H9 (cell line): ENCODE data around the gene ATXN10. TPM values are rescaled to one million over a fixed set of nuclear protein-coding genes. Genes with fewer than 3 reads are reported as not detected.

Experiments
- DNase-seq: peaks from one replicate; pipeline ENCODE4 v3.0.0-alpha.2; 2017
- H2AFZ ChIP-seq: one replicate; pipeline ENCODE4 v1.6.1; 2013; ENCODE audit warnings: mild to moderate bottlenecking, low read length, control low read depth, moderate library complexity
- H2AK5ac ChIP-seq: 2 replicates; pipeline ENCODE4 v1.6.1; 2013; ENCODE audit warnings: low read length, control low read depth, mixed read lengths; ENCODE audit not compliant: insufficient read length
- H2BK120ac ChIP-seq: one replicate; pipeline ENCODE4 v1.6.1; 2013; ENCODE audit warnings: low read depth, mild to moderate bottlenecking, low read length, control low read depth, inconsistent platforms; ENCODE audit not compliant: poor library complexity, severe bottlenecking
- H2BK12ac ChIP-seq: 2 replicates; pipeline ENCODE4 v1.6.1; 2013; ENCODE audit warnings: low read length, control low read depth, mixed read lengths, low read depth; ENCODE audit not compliant: insufficient read length
- H2BK15ac ChIP-seq: 2 replicates; pipeline ENCODE4 v1.6.1; 2013; ENCODE audit warnings: low read depth, low read length, control low read depth
- H2BK20ac ChIP-seq: one replicate; pipeline ENCODE4 v1.6.1; 2013; ENCODE audit warnings: low read depth, mild to moderate bottlenecking, low read length, control low read depth, inconsistent platforms; ENCODE audit not compliant: poor library complexity, severe bottlenecking
- H2BK5ac ChIP-seq: 2 replicates; pipeline ENCODE4 v1.6.1; 2013; ENCODE audit warnings: low read length, control low read depth, mixed read lengths; ENCODE audit not compliant: insufficient read length
- H3K14ac ChIP-seq: 2 replicates; pipeline ENCODE4 v1.6.1; 2013; ENCODE audit warnings: low read length, control low read depth; ENCODE audit not compliant: insufficient read depth
- H3K18ac ChIP-seq: 2 replicates; pipeline ENCODE4 v1.6.1; 2013; ENCODE audit warnings: low read depth, mild to moderate bottlenecking, mixed read lengths, low read length, control low read depth; ENCODE audit not compliant: insufficient read length
- H3K23ac ChIP-seq: 2 replicates; pipeline ENCODE4 v1.6.1; 2013; ENCODE audit warnings: low read length, control low read depth, mixed read lengths, low read depth; ENCODE audit not compliant: insufficient read length
- H3K23me2 ChIP-seq: 2 replicates; pipeline ENCODE4 v1.6.1; 2013; ENCODE audit warnings: low read depth, mild to moderate bottlenecking, mixed read lengths, low read length, control low read depth; ENCODE audit not compliant: insufficient read length, poor library complexity, severe bottlenecking
- H3K27ac ChIP-seq: 2 replicates; pipeline ENCODE4 v1.5.1; 2013; ENCODE audit warnings: low read length, control low read depth, mixed read lengths, low read depth; ENCODE audit not compliant: insufficient read length
- H3K27me3 ChIP-seq: 2 replicates; pipeline ENCODE4 v1.6.1; 2013; ENCODE audit warnings: low read length, control low read depth, inconsistent platforms; ENCODE audit not compliant: insufficient read depth
- H3K4ac ChIP-seq: 2 replicates; pipeline ENCODE4 v1.6.1; 2013; ENCODE audit warnings: low read depth, mild to moderate bottlenecking, control low read depth, inconsistent platforms, low read length, moderate library complexity
- H3K4me1 ChIP-seq: 2 replicates; pipeline ENCODE4 v1.6.1; 2013; ENCODE audit warnings: low read length, control low read depth, inconsistent platforms; ENCODE audit not compliant: insufficient read depth
- H3K4me2 ChIP-seq: 2 replicates; pipeline ENCODE4 v1.6.1; 2013; ENCODE audit warnings: low read length, control low read depth, mixed read lengths; ENCODE audit not compliant: insufficient read length, insufficient read depth
- H3K56ac ChIP-seq: 2 replicates; pipeline ENCODE4 v1.6.1; 2013; ENCODE audit warnings: low read depth, mild to moderate bottlenecking, mixed read lengths, low read length, control low read depth; ENCODE audit not compliant: insufficient read length
- H3K79me1 ChIP-seq: 2 replicates; pipeline ENCODE4 v1.6.1; 2013; ENCODE audit warnings: low read depth, mild to moderate bottlenecking, moderate library complexity, low read length, control low read depth, inconsistent platforms; ENCODE audit not compliant: insufficient read depth, poor library complexity, severe bottlenecking
- H3K79me2 ChIP-seq: 2 replicates; pipeline ENCODE4 v1.6.1; 2013; ENCODE audit warnings: low read length, control low read depth, inconsistent platforms; ENCODE audit not compliant: insufficient read depth
- H3K9ac ChIP-seq: 2 replicates; pipeline ENCODE4 v1.6.1; 2013; ENCODE audit warnings: low read length, control low read depth, mixed read lengths; ENCODE audit not compliant: insufficient read length; ENCODE audit errors: extremely low read depth
- H3K9me3 ChIP-seq: one replicate; pipeline ENCODE4 v1.6.1; 2013; ENCODE audit warnings: low read depth, low read length, inconsistent platforms; ENCODE audit not compliant: control insufficient read depth
- H3T11ph ChIP-seq: one replicate; pipeline ENCODE4 v1.6.1; 2013; ENCODE audit warnings: mild to moderate bottlenecking, low read length, control low read depth, inconsistent platforms
- H4K20me1 ChIP-seq: one replicate; pipeline ENCODE4 v1.6.1; 2013; ENCODE audit not compliant: control insufficient read depth, insufficient read length, insufficient read depth
- H4K5ac ChIP-seq: 2 replicates; pipeline ENCODE4 v1.6.1; 2013; ENCODE audit warnings: low read depth, mild to moderate bottlenecking, mixed read lengths, low read length, control low read depth; ENCODE audit not compliant: insufficient read length
- H4K8ac ChIP-seq: replicated peaks from 2 replicates; pipeline ENCODE4 v1.6.1; 2013; ENCODE audit warnings: low read length, control low read depth, mixed read lengths, low read depth; ENCODE audit not compliant: insufficient read length
- H4K91ac ChIP-seq: 2 replicates; pipeline ENCODE4 v1.6.1; 2013; ENCODE audit warnings: low read depth, mild to moderate bottlenecking, moderate library complexity, mixed read lengths, low read length, control low read depth; ENCODE audit not compliant: insufficient read length
- H3K27ac Mint-ChIP-seq, 3 experiments: 2 replicates in 2 of 3; 3 replicates in 1 of 3; pipeline ENCODE4 v1.8.0; 2020 to 2021; ENCODE audit warnings: mixed read lengths in 3 of 3, mild to moderate bottlenecking in 1 of 3, moderate library complexity in 1 of 3
- H3K27me3 Mint-ChIP-seq: 2 replicates; pipeline ENCODE4 v1.8.0; 2021; ENCODE audit warnings: low read depth, mild to moderate bottlenecking, moderate library complexity, mixed read lengths
- H3K36me3 Mint-ChIP-seq, 3 experiments: 2 replicates in 2 of 3; 3 replicates in 1 of 3; pipeline ENCODE4 v1.8.0; 2020 to 2021; ENCODE audit warnings: low read depth in 3 of 3, mixed read lengths in 3 of 3; ENCODE audit not compliant: insufficient read depth in 1 of 3
- H3K4me1 Mint-ChIP-seq, 2 experiments: 2 replicates each; pipeline ENCODE4 v1.8.0; 2020; ENCODE audit warnings: mixed read lengths in 2 of 2
- H3K4me3 Mint-ChIP-seq, 2 experiments: 2 replicates in 1 of 2; 3 replicates in 1 of 2; pipeline ENCODE4 v1.8.0; 2020 to 2021; ENCODE audit warnings: mild to moderate bottlenecking in 2 of 2, mixed read lengths in 2 of 2, moderate library complexity in 1 of 2
- H3K9me3 Mint-ChIP-seq, 2 experiments: 2 replicates in 1 of 2; 3 replicates in 1 of 2; pipeline ENCODE4 v1.8.0; 2020; ENCODE audit warnings: mild to moderate bottlenecking in 2 of 2, mixed read lengths in 2 of 2, moderate library complexity in 1 of 2
- WGBS: extraction: QIAGEN DNeasy Blood & Tissue Kit; methylation state at CpG from one replicate; pipeline ENCODE4 v1.1.7; 2013; ENCODE audit warnings: missing lambda C conversion rate, low lambda C conversion rate, mixed read lengths; ENCODE audit not compliant: insufficient read length; ENCODE audit errors: extremely low coverage; 5-methylcytosine and 5-hydroxymethylcytosine counted together
- total RNA-seq: library from RNA; stranded (reverse); gene quantifications from 2 replicates; pipeline ENCODE4 v1.2.1, GENCODE V29; 2021
- TF ChIP-seq, protein P1 (sequence below): fragments of 200-600 bp; sonication (generic); conservative IDR thresholded peaks from 3 replicates; pipeline ENCODE4 v1.8.0; 2021; ENCODE audit warnings: antibody characterized with exemption, mild to moderate bottlenecking

ATXN10 gene
- total RNA-seq, 1 experiment from 2014 or later: 210 TPM

DNA sequence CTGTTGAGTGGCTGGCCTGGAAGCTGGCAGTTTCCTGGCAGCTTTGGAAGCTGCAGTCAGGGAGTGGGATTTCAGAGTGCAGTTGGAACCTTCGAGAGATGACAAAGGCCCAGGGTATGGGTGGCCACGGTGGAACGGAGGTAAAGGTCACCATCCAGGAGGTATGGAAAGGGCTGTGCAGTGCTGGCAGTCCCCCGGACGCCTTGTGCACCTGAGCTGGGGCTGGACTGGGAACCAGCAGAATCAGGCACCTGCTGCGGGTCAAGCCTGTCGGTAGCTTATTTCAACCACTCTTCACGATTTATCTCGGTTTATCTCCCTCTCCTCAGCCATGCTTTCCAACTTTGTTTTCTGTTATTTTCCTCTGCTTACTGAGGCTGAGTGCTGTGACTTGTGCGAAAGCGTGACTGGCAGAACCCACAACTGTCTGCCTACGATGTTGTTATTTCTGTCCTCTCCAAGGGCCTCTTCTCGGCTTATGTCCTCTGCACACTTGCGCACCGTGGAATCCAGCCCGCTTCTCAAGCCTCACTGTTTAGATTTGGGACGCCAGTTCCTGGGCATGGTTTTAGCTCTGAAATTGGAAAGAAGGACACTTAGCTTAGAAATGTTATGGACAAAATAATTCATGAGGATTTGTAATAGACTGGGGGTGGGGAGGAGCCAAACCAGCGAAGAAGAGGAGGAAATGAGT, 24.0 kb upstream of the ATXN10 start:
- TF ChIP-seq, protein P1, sequence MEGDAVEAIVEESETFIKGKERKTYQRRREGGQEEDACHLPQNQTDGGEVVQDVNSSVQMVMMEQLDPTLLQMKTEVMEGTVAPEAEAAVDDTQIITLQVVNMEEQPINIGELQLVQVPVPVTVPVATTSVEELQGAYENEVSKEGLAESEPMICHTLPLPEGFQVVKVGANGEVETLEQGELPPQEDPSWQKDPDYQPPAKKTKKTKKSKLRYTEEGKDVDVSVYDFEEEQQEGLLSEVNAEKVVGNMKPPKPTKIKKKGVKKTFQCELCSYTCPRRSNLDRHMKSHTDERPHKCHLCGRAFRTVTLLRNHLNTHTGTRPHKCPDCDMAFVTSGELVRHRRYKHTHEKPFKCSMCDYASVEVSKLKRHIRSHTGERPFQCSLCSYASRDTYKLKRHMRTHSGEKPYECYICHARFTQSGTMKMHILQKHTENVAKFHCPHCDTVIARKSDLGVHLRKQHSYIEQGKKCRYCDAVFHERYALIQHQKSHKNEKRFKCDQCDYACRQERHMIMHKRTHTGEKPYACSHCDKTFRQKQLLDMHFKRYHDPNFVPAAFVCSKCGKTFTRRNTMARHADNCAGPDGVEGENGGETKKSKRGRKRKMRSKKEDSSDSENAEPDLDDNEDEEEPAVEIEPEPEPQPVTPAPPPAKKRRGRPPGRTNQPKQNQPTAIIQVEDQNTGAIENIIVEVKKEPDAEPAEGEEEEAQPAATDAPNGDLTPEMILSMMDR: no peak
- Histone ChIP-seq H2AFZ (no peak overlapping the region), H3K18ac (no peak overlapping the region), H2BK120ac (no peak overlapping the region), H3K79me1 (no peaks in the 10 kb centered on the region), H3K27ac (no peak overlapping the region), H3K14ac (no peak overlapping the region), H3K56ac (no peak overlapping the region), H4K91ac (no peak overlapping the region), H3K79me2 (no peaks in the 10 kb centered on the region), H3K4ac (no peak overlapping the region), H4K8ac (no peak overlapping the region), H3K9me3 (no peaks in the 10 kb centered on the region), H3K27me3 (no peaks in the 10 kb centered on the region; the same call in 1 of the 2 replicates), H3K23ac (no peak overlapping the region), H4K5ac (no peak overlapping the region), H2AK5ac (no peak overlapping the region), H3K23me2 (no peaks in the 10 kb centered on the region), H2BK15ac (no peak overlapping the region), H2BK5ac (no peak overlapping the region), H3T11ph (no peak overlapping the region), H2BK12ac (no peak overlapping the region), H3K4me1 (no peaks in the 10 kb centered on the region), H3K4me2 (no peak overlapping the region), H4K20me1 (no peaks in the 10 kb centered on the region), H3K9ac (no peak overlapping the region), H2BK20ac (no peak overlapping the region)
- Mint-ChIP-seq H3K9me3 (no peaks in the 10 kb centered on the region), H3K4me3 (no peak overlapping the region), H3K27me3 (peaks cover 56% of the 10 kb centered on the region), H3K36me3 (no peaks in the 10 kb centered on the region; a peak in 1 of 7 replicates), H3K4me1 (peaks cover 14 to 16% of the 10 kb centered on the region in 2 experiments), H3K27ac (no peak overlapping the region)
- DNase-seq: no peak
- WGBS: no CpG with 5 or more reads among the region's 18 CpGs
